Astrocyte of the cerebellum (primary cell): ENCODE data around the gene VTI1A.

Experiments
- DNase-seq: peaks from one replicate; pipeline ENCODE4 v3.0.0-alpha.2; 2011; ENCODE audit warnings: low read depth
- H3K4me3 ChIP-seq: 2 replicates; pipeline ENCODE4 v1.5.1; 2011; ENCODE audit warnings: mild to moderate bottlenecking, low read depth, low read length, moderate library complexity
- CTCF ChIP-seq: IDR thresholded peaks from 2 replicates; pipeline ENCODE4 v1.5.1; 2012; ENCODE audit warnings: low read length, low read depth, moderate library complexity, mild to moderate bottlenecking; ENCODE audit errors: missing control alignments
- in situ Hi-C: cut with HindIII; loops from 2 replicates; pipeline ENCODE4 v1.10.0; 2017; ENCODE audit warnings: low sequenced_read_pairs

The VTI1A gene

DNA sequence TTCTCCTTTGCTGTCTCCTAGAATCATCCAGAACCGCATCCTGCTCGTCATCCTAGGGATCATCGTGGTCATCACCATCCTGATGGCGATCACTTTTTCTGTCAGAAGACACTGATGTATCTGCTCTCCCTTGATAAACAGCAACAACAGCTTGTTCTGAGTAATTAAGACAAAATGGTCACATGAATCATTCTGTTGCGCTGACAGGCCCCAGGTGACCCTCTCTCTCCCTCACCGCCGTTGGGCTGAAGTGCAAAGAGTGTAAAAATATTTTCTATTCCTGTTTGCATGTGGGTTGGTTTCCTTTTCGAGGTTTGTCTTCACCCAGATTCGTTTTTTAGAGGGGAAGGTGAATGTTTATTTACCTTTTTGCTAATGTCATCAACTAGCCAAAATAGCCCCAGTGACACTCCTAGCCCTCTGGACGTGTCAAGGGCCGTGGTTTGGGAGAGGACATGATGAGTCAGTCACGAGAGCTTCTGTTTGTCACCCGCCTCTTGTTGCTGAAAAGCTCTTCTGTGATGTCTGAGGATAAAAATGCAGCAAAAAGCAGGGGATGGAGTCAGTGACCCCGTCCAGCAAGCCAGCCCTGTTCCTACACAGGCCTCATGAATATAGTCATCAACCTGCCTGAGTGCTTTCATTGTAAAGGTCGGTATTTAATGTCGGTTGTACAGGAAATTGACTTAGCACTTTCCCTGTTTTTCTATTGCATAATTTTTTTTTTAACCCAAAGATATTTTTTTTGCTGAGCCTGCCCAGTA lies 368.4 kb downstream of the VTI1A start:
- DNase-seq, result no peak
- TF ChIP-seq CTCF, result no peak
- in situ Hi-C loops, result no loop called here
- no peak overlapping the region for H3K4me3 ChIP-seq

DNA sequence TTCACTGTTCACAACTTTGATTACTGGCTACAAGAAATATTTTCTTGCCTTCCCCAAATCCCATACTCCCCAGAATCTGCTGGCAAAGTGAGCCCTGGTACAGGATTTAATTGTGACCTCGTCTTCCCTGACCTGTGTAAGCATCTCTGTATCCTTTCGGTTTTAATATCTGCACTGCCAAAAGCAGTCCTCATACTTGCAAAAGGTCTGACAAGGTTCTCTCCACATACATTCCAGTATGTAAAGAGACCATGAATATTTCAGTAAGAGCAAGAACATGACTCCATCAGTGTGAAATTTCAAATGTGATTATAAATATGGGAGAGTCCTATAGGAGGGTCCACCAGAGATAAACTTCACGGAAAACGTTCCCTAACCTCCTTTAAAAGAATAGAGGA lies 369.0 kb downstream of the VTI1A start:
- DNase-seq, result no peak
- in situ Hi-C loops, result no loop called here
- no peak for TF ChIP-seq CTCF
- no peak overlapping the region for H3K4me3 ChIP-seq

DNA sequence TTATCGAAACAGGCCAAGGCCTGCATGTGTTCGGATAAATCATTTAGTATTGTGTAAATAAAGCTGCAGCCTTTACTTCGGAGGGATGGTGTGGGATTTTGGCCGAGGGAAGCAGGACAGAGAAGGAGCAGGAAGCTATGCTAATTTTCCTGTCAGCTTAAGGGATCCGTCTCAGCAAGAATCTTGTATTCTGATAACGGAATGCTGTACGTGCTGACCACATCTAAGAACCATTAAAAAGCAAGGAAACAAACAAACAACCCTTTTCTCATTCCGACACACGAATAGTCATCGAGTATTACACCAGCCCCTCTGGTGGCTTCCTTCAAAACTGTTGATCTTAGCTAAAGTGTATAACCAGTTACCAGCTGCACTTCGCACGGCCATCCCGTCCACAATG lies 369.9 kb downstream of the VTI1A start:
- no peak for DNase-seq
- H3K4me3 ChIP-seq, result no peak overlapping the region
- no peak for TF ChIP-seq CTCF
- in situ Hi-C loops, result no loop called here

DNA sequence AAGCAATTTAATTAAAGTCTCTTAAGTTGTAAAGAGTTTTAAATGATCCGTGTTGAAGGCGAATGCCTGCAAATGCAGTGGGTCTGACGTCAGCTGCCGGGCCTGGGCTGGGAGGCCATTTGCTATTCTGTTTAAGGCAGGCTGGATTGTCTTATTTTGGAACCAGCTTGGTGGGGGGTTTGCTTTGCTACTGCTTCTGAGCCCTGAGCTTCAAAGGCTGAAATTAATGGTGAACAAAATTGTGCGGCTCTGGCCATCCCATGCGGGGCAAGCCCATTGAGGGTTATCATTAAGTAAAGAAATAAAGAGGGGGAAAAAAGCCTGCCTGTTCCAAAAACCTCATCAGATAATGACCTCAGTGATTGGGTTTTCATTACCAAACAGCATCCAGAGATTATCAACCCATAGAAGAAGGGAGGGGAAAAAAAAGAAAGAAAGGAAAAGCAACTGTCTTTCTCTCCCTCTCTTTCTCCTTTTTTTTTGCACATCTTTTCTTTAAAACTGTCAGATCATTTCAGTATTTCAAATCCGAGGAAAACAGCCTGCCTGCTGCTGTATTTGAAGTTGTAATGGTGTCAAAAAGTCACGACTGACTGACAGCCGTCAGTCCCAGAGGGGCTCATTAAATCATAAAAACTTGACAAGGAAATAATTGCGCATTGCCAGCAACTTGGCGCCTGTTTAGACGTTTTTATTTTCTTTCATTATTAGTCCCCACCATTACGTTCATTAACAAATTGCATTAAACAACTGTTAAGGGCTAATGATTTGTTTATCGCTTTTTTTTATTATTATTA lies 371.2 kb downstream of the VTI1A start:
- DNase-seq, result no peak
- in situ Hi-C loops, result no loop called here
- H3K4me3 ChIP-seq, result no peak overlapping the region
- TF ChIP-seq CTCF, result no peak

DNA sequence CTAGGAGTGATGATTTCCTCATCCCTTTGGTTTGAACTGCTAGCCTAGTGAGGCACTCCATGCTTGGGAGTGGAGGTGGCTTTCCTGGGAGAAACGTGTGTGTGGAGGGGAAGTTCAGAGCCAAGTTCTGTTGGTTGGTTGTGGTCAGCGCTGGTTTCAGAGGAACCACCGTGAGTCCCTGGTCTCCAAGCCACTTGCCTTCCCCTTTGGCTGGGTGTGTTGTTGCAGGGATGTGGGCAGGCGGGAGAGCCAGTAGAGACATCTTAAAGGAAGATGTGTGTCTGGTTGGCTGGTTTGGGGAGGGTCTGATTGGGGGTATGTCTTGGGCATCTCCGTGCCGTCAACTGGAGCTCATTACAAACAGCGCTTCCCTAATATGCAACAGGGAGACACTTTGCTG lies 372.2 kb downstream of the VTI1A start:
- in situ Hi-C loops, result no loop called here
- no peak for TF ChIP-seq CTCF
- no peak overlapping the region for H3K4me3 ChIP-seq
- no peak for DNase-seq

- no peak overlapping the region for H3K4me3 ChIP-seq
- in situ Hi-C loops, result no loop called here
- no peak for DNase-seq
- no peak for TF ChIP-seq CTCF
These were observed 373.3 kb downstream of the VTI1A start for GRCh38 chr10:112820320-112820719.
